ENCODE results near the gene SLC13A1. TPM values are rescaled to one million over a fixed set of nuclear protein-coding genes. Genes with fewer than 3 reads are reported as not detected.

The SLC13A1 gene
- total RNA-seq, 4 donors from 2014 or later, result not detected

GRCh38 chr7:123131556-123131955 lies 68.2 kb downstream of the SLC13A1 start:
- H3K27ac ChIP-seq, result no peak overlapping the region
- WGBS, 2 donors, result 64 to 65% methylated on average over 2 of the region's 2 CpGs
- H3K4me3 ChIP-seq, result no peak overlapping the region
- H3K36me3 ChIP-seq, result no peaks in the 10 kb centered on the region
- TF ChIP-seq EP300 (IDR thresholded peaks at IDR 0.05), result no peak
- no peak for TF ChIP-seq CTCF (IDR thresholded peaks at IDR 0.05)
- no peak for TF ChIP-seq POLR2A (IDR thresholded peaks at IDR 0.05)
- DNase-seq (ENCODE audit: low spot score in 2 of 2), result no peak
- no peaks in the 10 kb centered on the region for H3K9me3 ChIP-seq
- H3K4me1 ChIP-seq, result no peaks in the 10 kb centered on the region
- H3K27me3 ChIP-seq, result no peaks in the 10 kb centered on the region

- no peak for DNase-seq (ENCODE audit: low spot score in 2 of 2)
- Histone ChIP-seq H3K36me3 (no peaks in the 10 kb centered on the region), H3K4me3 (no peak overlapping the region), H3K9me3 (no peaks in the 10 kb centered on the region), H3K4me1 (no peaks in the 10 kb centered on the region), H3K27me3 (no peaks in the 10 kb centered on the region), H3K27ac (no peak overlapping the region)
- TF ChIP-seq POLR2A (IDR thresholded peaks at IDR 0.05) (no peak), CTCF (IDR thresholded peaks at IDR 0.05) (no peak), EP300 (IDR thresholded peaks at IDR 0.05) (no peak)
- 92 to 93% methylated on average over 1 of the region's 1 CpG for WGBS, 2 donors
Measured at GRCh38 chr7:123131140-123131539, 68.6 kb downstream of the SLC13A1 start.

GRCh38 chr7:123126691-123127090 lies 73.1 kb downstream of the SLC13A1 start:
- 65 to 70% methylated on average over 2 of the region's 2 CpGs for WGBS, 2 donors
- H3K4me1 ChIP-seq, result no peaks in the 10 kb centered on the region
- DNase-seq (ENCODE audit: low spot score in 2 of 2), result no peak
- no peak overlapping the region for H3K4me3 ChIP-seq
- H3K36me3 ChIP-seq, result no peaks in the 10 kb centered on the region
- no peaks in the 10 kb centered on the region for H3K27me3 ChIP-seq
- H3K9me3 ChIP-seq, result no peaks in the 10 kb centered on the region
- no peak overlapping the region for H3K27ac ChIP-seq
- TF ChIP-seq CTCF (IDR thresholded peaks at IDR 0.05), result no peak
- TF ChIP-seq EP300 (IDR thresholded peaks at IDR 0.05), result no peak
- TF ChIP-seq POLR2A (IDR thresholded peaks at IDR 0.05), result no peak

GRCh38 chr7:123126171-123126570 lies 73.6 kb downstream of the SLC13A1 start:
- Histone ChIP-seq H3K27ac (no peak overlapping the region), H3K9me3 (no peaks in the 10 kb centered on the region), H3K4me3 (no peak overlapping the region), H3K36me3 (no peaks in the 10 kb centered on the region), H3K4me1 (no peaks in the 10 kb centered on the region), H3K27me3 (no peaks in the 10 kb centered on the region)
- TF ChIP-seq CTCF (IDR thresholded peaks at IDR 0.05) (no peak), EP300 (IDR thresholded peaks at IDR 0.05) (no peak), POLR2A (IDR thresholded peaks at IDR 0.05) (no peak)
- DNase-seq (ENCODE audit: low spot score in 2 of 2), result no peak

GRCh38 chr7:123125231-123125630 lies 74.5 kb downstream of the SLC13A1 start:
- H3K36me3 ChIP-seq, result no peaks in the 10 kb centered on the region
- H3K4me1 ChIP-seq, result no peaks in the 10 kb centered on the region
- no peak for TF ChIP-seq CTCF (IDR thresholded peaks at IDR 0.05)
- no peak for TF ChIP-seq POLR2A (IDR thresholded peaks at IDR 0.05)
- no peak for TF ChIP-seq EP300 (IDR thresholded peaks at IDR 0.05)
- H3K4me3 ChIP-seq, result no peak overlapping the region
- WGBS, 2 donors, result 83 to 90% methylated on average over 3 of the region's 3 CpGs
- H3K27ac ChIP-seq, result no peak overlapping the region
- H3K9me3 ChIP-seq, result no peaks in the 10 kb centered on the region
- DNase-seq (ENCODE audit: low spot score in 2 of 2), result no peak
- H3K27me3 ChIP-seq, result no peaks in the 10 kb centered on the region

All from tibial nerve (tissue), 4 donors.